Peyer's patch (tissue), 4 donors: Measurements from ENCODE around the gene OAS2. TPM values are rescaled to one million over a fixed set of nuclear protein-coding genes. Genes with fewer than 3 reads are reported as not detected.

Experiments
- DNase-seq, 3 donors: peaks; one replicate each; pipeline ENCODE4 v3.0.0-alpha.2; 2017 to 2019
- H3K27ac ChIP-seq, 4 donors: fragments of 200-600 bp; sonication (generic); one replicate each; pipeline ENCODE4 v1.5.1; 2016 to 2019
- H3K27me3 ChIP-seq, 2 donors: fragments of 200-600 bp; sonication (generic); one replicate each; pipeline ENCODE4 v1.5.1; 2019
- H3K36me3 ChIP-seq, 3 donors: fragments of 200-600 bp; sonication (generic); one replicate each; pipeline ENCODE4 v1.5.1; 2016 to 2019
- H3K4me1 ChIP-seq, 4 donors: fragments of 200-600 bp; sonication (generic); one replicate each; pipeline ENCODE4 v1.5.1; 2016 to 2019
- H3K4me3 ChIP-seq, 4 donors: fragments of 200-600 bp; sonication (generic); 1 replicate in 3 of 4; 2 replicates in 1 of 4; pipeline ENCODE4 v1.5.1; 2016 to 2019; ENCODE audit warnings: mild to moderate bottlenecking in 1 of 4
- H3K9me3 ChIP-seq, 4 donors: fragments of 200-600 bp; sonication (generic); one replicate each; pipeline ENCODE4 v1.5.1; 2016 to 2019; ENCODE audit warnings: mild to moderate bottlenecking in 1 of 4
- POLR2A ChIP-seq, 2 donors: fragments of 450-650 bp; IDR thresholded peaks; one replicate each; pipeline ENCODE4 v1.5.1; 2017; ENCODE audit warnings: antibody characterized with exemption in 2 of 2, mild to moderate bottlenecking in 2 of 2, moderate library complexity in 2 of 2
- total RNA-seq, 4 donors: library from RNA; depleted of rRNA; stranded (reverse); fragments of >200 nt; gene quantifications; one replicate each; pipeline ENCODE4 v1.1.0, GENCODE V29; 2016
- TF ChIP-seq, protein P1 (sequence below), 6 experiments: fragments of 450-650 bp in 4 of 6; fragments of 200-600 bp in 2 of 6; sonication (generic) in 1 of 6; IDR thresholded peaks; one replicate each; pipeline ENCODE4 v1.5.1; 2017 to 2019; ENCODE audit warnings: antibody characterized with exemption in 6 of 6, mild to moderate bottlenecking in 3 of 6, moderate library complexity in 1 of 6

Gene OAS2
- total RNA-seq, 4 donors from 2014 or later: 1.3 to 18.2 (median 3.5) TPM

- Histone ChIP-seq H3K9me3 (no peaks in the 10 kb centered on the region), H3K36me3 (no peaks in the 10 kb centered on the region), H3K4me3 (no peak overlapping the region), H3K27ac (peak overlapping the region in 1 of 4 donors; percentile 60), H3K4me1 (peaks cover 0 to 41% (median 17%) of the 10 kb centered on the region in 4 donors), H3K27me3 (peaks cover 0 to 12% of the 10 kb centered on the region in 2 donors)
- TF ChIP-seq POLR2A (IDR thresholded peaks at IDR 0.05): no peak
- TF ChIP-seq, protein P1, sequence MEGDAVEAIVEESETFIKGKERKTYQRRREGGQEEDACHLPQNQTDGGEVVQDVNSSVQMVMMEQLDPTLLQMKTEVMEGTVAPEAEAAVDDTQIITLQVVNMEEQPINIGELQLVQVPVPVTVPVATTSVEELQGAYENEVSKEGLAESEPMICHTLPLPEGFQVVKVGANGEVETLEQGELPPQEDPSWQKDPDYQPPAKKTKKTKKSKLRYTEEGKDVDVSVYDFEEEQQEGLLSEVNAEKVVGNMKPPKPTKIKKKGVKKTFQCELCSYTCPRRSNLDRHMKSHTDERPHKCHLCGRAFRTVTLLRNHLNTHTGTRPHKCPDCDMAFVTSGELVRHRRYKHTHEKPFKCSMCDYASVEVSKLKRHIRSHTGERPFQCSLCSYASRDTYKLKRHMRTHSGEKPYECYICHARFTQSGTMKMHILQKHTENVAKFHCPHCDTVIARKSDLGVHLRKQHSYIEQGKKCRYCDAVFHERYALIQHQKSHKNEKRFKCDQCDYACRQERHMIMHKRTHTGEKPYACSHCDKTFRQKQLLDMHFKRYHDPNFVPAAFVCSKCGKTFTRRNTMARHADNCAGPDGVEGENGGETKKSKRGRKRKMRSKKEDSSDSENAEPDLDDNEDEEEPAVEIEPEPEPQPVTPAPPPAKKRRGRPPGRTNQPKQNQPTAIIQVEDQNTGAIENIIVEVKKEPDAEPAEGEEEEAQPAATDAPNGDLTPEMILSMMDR (IDR thresholded peaks at IDR 0.05): no peak
- no peak for DNase-seq
Measured at GRCh38 chr12:113060336-113060960, 82.1 kb downstream of the OAS2 start.

- Histone ChIP-seq H3K4me3 (no peak overlapping the region), H3K4me1 (peaks cover 0 to 45% (median 17%) of the 10 kb centered on the region in 4 donors), H3K27me3 (peaks cover 0 to 12% of the 10 kb centered on the region in 2 donors), H3K9me3 (no peaks in the 10 kb centered on the region), H3K36me3 (no peaks in the 10 kb centered on the region), H3K27ac (peak overlapping the region in 1 of 4 donors; percentile 60)
- TF ChIP-seq POLR2A (IDR thresholded peaks at IDR 0.05): no peak
- TF ChIP-seq, protein P1 (IDR thresholded peaks at IDR 0.05): no peak
- DNase-seq: no peak
Measured at GRCh38 chr12:113061061-113061694, 82.9 kb downstream of the OAS2 start.

Other genes starting within 250 kb of the OAS2 start
- gene RPH3A, start 186.8 kb upstream of the OAS2 start, total RNA-seq: not detected
- gene OAS1, start 71.6 kb upstream of the OAS2 start, total RNA-seq: 10 to 100 TPM; 33.9 to 73.1 (median 63.5) TPM
- gene OAS3, start 40.0 kb upstream of the OAS2 start, total RNA-seq: 10 to 100 TPM in 3 of 4 donors, 1 to 10 TPM in 1; 7.1 to 53.6 (median 16.7) TPM
- 10 to 100 TPM in 1 of 4 donors, 1 to 10 TPM in 3; 3.1 to 33.8 (median 5.3) TPM for gene DTX1, start 78.2 kb downstream of the OAS2 start, total RNA-seq
- 1 to 10 TPM in 3 of 4 donors, under 1 TPM in 1; 0.85 to 4.4 (median 3.9) TPM for gene RASAL1, start 157.2 kb downstream of the OAS2 start, total RNA-seq
- not detected for gene CFAP73, start 171.2 kb downstream of the OAS2 start, total RNA-seq
- gene DDX54, start 207.0 kb downstream of the OAS2 start, total RNA-seq: 100 to 1,000 TPM in 1 of 4 donors, 10 to 100 TPM in 3; 62.0 to 126 (median 66.5) TPM
- gene RITA1, start 207.2 kb downstream of the OAS2 start, total RNA-seq: 10 to 100 TPM in 3 of 4 donors, 1 to 10 TPM in 1; 5.0 to 36.6 (median 33.4) TPM
- 100 to 1,000 TPM in 3 of 4 donors, 10 to 100 TPM in 1; 66.7 to 199 (median 112) TPM for gene TPCN1, start 242.9 kb downstream of the OAS2 start, total RNA-seq